Hippocampal formation (tissue), 2 donors: ENCODE results near the gene KCNK4.
"Not testable (repeated sequence)": the region's sequence is repeated elsewhere in the genome, so short reads cannot be mapped to it uniquely, and the experiment has no call there.

ENCODE experiments used
- DNase-seq, 2 donors: peaks; one replicate each; lab custom pipeline; 2025; lab: John Stamatoyannopoulos, UW

KCNK4 gene

DNA sequence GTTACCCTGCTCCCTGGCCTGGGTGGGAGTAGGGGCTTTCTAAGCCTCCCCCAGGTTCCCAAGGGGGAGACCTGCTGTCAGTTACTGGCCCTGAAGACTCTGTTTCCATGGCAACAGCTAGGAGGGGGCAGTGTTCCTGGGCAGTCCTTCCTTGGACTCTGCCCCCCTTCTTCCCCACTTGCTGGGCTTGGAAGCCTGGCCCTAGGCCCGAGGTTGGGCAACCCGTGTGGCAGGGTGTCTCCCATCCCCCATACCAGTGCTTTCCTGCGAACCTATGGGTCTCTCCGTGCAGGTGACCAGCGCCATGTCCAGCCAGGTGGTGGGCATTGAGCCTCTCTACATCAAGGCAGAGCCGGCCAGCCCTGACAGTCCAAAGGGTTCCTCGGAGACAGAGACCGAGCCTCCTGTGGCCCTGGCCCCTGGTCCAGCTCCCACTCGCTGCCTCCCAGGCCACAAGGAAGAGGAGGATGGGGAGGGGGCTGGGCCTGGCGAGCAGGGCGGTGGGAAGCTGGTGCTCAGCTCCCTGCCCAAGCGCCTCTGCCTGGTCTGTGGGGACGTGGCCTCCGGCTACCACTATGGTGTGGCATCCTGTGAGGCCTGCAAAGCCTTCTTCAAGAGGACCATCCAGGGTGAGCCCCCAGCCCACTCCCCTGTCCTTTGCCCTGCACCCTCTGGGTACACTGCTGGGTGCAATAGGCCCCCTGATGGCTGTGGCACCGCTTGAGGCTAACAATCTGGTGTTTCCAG is 15.9 kb downstream of the KCNK4 start:
- DNase-seq, result peak in 1 of 2 donors; percentile 21

DNA sequence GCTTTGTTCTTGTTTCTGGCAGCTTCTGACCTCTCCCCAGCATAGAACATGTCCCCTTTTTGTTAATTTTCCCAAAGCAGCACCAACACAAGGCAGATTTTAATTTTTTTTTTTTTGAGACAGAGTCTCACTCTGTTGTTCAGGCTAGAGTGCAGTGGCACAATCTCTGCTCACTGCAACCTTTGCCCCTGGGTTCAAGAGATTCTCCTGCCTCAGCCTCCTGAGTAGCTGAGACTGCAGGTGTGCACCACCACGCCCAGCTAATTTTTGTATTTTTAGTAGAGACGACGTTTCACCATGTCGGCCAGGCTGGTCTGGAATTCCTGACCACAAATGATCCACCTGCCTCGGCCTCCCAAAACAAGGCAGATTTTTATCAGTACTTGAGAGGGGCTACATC is 16.7 kb downstream of the KCNK4 start:
- DNase-seq, result not testable (repeated sequence)

DNA sequence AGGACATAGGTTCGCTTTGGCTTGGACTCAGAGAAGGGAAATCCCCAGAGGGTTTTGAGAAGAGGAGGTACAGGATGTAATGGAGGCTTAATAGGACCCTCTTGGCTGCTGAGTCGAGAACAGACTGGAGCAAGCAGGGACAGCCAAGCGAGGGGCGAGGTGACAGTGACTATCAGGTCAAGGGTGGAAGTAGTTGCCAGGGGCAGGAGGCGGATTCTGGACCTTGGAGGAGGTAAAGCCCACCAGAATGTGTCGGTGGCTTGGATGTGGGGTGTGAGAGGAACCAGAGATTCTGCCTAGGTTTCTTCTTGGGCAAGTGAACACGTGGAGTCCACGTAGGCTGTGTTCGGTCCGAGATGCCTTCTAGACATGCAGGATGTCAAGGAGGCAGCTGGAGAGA is 21.8 kb downstream of the KCNK4 start:
- no peak for DNase-seq

DNA sequence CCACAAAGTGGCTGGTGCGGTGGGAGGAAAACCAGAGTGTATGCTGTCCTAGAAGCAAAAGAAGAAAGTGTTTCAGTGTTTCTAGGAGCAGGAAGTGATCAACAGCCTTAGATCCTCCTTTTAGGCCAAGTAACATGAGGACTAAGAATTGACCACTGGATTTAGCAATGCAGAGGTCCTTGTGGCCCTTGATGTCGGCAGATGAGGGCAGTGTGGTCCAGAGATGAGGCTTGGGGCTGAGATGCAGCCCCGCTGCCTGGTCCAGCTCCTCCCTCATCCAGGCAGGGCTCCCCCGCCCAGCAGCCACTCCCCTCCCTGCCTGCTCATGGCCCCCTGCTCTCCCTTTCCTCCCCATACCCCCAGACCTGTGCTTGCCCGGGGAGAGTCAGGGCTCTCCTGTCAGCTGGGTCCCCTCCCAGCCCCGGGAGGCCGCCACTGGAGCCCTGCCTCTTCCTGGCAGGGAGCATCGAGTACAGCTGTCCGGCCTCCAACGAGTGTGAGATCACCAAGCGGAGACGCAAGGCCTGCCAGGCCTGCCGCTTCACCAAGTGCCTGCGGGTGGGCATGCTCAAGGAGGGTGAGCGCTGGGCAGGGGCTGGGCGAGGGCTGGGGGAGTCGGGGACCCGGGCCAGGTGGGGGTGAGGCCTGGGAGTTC is 22.5 kb downstream of the KCNK4 start:
- no peak for DNase-seq

DNA sequence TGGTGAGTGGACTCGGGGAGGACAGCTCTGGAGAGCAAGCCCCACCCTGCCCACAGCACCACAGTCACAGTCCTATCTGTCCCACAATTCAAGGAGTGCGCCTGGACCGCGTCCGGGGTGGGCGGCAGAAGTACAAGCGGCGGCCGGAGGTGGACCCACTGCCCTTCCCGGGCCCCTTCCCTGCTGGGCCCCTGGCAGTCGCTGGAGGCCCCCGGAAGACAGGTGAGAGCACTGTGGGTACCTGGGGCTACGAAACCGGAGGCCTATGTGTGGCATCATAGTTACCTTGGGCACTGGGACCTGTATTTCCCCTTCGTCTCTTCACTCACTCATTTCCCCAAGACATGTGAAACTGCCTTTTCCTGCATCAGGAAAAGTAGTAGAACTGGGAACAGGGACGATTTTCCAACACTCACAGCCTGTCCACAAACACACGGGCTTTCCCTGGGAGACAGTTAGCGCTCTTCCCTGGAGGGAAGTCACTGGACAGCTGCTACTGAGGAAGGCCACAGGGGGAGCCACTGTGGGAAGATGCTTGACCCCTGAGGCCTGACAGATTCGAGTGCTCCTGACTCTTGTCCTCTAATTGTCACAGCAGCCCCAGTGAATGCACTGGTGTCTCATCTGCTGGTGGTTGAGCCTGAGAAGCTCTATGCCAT is 23.2 kb downstream of the KCNK4 start:
- DNase-seq, result no peak

DNA sequence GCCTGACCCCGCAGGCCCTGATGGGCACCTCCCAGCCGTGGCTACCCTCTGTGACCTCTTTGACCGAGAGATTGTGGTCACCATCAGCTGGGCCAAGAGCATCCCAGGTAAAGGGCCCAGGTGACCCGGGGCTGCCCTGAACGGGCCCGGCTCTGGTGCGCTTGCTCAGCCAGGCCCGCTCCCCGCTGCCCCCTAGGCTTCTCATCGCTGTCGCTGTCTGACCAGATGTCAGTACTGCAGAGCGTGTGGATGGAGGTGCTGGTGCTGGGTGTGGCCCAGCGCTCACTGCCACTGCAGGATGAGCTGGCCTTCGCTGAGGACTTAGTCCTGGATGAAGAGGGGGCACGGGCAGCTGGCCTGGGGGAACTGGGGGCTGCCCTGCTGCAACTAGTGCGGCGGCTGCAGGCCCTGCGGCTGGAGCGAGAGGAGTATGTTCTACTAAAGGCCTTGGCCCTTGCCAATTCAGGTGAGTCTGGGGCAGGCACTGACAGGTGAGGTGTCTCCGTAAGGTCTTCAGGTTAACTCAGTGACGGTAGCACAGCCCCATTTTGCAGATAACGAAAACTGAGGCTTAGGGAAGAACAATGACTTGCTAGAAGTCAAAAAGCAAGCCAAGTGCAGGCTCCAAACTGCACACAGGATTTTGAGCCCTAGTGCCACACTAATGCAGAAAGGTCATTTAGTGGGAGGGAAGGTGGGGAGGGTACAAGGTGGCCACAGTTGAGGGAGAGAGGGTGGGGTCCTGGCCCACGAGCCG is 23.9 kb downstream of the KCNK4 start:
- DNase-seq, result no peak

DNA sequence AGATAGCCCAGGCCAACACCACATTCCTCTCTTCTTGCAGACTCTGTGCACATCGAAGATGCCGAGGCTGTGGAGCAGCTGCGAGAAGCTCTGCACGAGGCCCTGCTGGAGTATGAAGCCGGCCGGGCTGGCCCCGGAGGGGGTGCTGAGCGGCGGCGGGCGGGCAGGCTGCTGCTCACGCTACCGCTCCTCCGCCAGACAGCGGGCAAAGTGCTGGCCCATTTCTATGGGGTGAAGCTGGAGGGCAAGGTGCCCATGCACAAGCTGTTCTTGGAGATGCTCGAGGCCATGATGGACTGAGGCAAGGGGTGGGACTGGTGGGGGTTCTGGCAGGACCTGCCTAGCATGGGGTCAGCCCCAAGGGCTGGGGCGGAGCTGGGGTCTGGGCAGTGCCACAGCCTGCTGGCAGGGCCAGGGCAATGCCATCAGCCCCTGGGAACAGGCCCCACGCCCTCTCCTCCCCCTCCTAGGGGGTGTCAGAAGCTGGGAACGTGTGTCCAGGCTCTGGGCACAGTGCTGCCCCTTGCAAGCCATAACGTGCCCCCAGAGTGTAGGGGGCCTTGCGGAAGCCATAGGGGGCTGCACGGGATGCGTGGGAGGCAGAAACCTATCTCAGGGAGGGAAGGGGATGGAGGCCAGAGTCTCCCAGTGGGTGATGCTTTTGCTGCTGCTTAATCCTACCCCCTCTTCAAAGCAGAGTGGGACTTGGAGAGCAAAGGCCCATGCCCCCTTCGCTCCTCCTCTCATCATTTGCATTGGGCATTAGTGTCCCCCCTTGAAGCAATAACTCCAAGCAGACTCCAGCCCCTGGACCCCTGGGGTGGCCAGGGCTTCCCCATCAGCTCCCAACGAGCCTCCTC is 24.8 kb downstream of the KCNK4 start:
- not testable (repeated sequence) for DNase-seq

DNA sequence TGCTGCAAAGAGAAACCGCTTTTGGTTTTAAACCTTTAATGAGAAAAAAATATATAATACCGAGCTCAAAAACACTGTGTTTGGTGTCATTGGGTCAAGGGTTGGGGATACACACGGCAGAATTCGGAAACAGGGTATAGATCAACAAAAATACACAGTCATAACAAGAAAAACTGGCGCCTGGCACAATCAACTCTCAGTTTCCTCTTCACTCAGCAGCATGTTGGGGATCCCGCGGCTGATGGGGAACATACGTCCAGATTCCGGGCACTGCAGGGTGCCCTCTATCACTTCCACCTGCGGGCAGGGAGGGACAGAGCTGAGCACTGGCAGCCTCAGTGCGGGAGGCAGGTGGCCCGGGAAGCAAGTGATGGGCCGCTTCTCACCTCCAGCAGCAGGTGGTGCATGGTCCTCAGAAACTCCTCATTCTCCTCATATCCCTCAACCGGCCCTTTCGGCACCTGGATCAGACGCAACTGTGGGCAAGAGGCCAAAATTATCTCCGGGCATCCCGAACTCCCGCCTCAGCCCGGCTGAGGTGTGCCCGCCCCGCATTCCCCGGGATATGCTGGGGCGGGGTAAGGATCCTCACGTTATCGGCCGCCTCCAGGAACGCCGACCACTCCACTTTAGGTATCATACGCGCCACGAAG is 25.7 kb downstream of the KCNK4 start:
- DNase-seq, result no peak

DNA sequence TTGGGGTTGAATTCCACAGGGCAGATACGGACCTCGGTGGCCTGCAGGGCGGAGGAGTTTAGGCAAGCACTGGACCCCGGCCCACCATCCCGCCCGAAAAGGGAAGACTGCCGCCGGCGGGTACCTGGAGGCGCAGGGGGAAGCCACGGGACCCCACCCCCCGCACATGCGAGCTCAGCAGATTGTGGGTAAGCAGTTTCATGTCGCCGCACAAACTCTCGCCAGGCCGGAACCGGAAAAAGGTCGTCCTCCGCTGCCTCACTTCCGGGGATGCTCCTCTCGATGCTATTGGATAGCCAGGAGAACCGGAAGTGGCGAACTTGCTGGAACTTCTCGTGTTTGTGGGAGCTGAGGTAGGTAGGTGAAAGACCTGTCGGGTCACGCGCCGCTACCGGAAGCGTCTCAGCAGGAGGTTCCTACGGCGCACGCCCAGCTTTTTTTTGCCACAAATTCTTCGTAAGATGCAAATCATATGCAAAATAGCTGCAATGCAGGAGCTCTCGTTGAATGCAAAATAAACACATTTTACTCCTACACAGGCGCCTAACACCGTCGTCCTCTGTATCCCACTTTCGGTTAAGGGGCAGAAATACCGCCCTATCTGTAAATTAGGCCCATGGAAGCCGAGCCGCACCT is 26.3 kb downstream of the KCNK4 start, which contains the start of gene TRMT112:
TSS of gene TRMT112 (minus strand) at position 235 of the 636 bp plus-strand sequence. CDS start at position 202, 33 bp downstream.
- peak; percentile 91 to 95 for DNase-seq

DNA sequence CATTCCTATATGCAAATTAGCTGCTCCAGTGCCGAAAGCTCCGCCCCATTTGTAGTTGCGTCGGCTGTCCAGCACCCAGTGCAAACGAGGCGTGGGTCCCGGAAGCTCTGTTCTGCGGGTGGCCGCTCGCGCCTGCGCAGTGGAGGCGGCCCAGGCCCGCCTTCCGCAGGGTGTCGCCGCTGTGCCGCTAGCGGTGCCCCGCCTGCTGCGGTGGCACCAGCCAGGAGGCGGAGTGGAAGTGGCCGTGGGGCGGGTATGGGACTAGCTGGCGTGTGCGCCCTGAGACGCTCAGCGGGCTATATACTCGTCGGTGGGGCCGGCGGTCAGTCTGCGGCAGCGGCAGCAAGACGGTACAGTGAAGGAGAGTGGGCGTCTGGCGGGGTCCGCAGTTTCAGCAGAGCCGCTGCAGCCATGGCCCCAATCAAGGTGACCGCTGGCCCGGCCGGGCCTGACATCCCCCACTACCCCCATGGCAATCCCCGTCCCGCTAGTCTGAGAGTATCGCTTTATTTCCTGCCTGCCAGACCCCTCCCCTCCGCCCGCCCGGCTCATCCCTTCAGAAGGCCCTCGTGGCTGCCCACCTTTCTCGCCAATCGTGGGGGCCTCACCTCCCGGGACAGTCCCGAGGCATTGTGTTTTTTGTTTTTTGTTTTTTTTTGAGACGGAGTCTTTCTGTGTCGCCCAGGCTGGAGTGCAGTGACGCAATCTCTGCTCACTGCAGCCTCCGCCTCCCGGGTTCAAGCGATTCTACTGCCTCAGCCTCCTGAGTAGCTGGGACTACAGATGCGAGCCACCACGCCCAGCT is 27.1 kb downstream of the KCNK4 start, which contains the start of gene PRDX5:
TSS of gene PRDX5 (plus strand) at position 161 of the 805 bp plus-strand sequence. CDS start at position 256, 95 bp downstream.
- peak; percentile 98 for DNase-seq

DNA sequence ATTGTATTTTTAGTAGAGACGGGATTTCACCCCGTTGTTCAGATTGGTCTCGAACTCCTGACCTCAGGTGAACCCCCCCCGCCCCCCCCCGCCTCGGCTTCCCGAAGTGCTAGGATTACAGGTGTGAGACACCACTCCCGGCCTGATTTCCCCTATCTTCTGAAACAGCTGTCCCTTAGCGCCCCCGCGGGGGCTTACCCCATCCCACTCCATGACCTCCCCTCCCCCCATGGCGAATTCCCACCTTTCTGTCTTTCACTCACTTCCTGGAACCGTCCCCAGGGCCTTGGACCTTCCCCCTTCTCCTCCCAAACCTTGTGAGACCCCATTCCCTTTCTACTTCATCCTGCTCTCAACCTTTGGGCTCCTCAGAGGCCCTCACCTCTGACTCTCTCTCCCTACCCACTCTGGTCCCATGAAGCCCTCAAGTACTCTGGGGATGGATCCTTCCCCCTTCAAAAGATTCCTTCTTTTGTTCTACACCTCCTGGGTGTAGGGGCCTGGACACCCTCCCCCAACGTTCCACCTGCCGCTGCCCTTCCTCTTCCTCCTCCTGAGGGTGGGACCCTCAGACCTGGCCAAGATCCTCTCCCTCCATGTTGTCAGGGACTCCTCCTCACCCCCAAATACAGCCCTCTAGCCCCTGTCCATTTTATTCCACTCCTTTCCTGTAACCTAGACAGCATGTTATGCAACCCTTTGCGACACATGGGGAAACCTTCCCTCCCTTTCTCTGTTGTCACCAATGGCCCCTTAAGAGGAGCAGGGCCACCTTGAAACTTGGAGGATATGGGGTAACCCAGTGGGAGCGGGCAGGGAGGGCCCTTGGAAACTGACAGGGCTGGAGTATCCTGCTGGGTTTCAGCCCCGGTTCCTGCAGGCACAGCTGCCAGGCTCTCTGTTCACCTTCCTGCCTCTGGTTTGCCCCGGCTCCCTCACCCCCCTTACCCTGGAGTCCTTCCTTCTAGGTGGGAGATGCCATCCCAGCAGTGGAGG is 28.0 kb downstream of the KCNK4 start:
- DNase-seq, result no peak

DNA sequence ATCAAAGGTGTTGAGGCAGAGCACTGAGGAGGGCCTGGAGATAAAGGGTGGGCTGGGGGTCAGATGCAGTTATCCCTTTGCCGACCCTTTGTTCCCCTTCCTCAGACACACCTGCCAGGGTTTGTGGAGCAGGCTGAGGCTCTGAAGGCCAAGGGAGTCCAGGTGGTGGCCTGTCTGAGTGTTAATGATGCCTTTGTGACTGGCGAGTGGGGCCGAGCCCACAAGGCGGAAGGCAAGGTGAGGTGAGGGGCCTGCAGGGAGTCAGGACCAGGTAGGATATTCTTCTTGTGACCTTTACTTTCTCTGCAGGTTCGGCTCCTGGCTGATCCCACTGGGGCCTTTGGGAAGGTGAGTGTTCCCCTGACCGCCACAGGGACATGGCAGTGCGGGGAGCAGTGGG is 29.5 kb downstream of the KCNK4 start:
- DNase-seq, result no peak

DNA sequence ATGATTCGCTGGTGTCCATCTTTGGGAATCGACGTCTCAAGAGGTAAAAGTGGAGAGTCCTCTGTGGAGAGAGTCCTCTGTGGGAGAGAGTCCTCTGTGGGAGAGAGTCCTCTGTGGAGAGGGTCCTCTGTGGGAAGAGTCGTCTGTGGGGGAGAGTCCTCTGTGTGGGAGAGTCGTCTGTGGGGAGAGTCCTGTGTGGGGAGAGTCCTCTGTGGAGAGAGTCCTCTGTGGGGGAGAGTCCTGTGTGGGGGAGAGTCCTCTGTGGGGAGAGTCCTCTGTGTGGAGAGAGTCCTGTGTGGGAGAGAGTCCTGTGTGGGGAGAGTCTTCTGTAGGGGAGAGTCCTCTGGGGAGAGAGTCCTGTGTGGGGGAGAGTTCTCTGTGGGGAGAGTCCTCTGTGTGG is 29.9 kb downstream of the KCNK4 start:
- no peak for DNase-seq

DNA sequence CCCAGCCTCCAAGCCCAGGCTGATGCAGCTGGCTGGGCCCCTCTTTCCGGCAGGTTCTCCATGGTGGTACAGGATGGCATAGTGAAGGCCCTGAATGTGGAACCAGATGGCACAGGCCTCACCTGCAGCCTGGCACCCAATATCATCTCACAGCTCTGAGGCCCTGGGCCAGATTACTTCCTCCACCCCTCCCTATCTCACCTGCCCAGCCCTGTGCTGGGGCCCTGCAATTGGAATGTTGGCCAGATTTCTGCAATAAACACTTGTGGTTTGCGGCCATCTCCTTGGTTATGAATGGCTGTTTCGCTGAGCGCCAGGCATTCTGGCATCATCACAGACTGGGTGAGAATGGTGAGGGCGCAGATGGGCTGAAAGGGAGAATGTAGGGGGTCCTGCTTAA is 30.4 kb downstream of the KCNK4 start:
- DNase-seq, result no peak

DNA sequence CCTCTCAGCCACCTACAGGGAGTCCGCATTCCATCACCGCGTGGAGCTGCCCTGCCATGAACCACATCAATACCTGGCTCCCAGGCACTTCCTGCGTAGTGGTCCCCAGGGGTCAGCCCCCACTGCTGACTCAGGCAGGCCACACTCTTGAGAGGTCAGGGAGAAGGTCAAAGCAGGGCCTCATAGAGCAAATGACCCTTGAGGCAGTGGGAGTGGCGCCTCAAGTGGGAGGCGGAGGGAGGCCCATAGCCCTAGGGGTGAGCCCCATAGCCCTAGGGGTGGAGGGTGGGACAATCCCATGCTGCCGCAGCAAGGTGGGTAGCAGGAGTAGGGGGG is 31.8 kb downstream of the KCNK4 start:
- no peak for DNase-seq

DNA sequence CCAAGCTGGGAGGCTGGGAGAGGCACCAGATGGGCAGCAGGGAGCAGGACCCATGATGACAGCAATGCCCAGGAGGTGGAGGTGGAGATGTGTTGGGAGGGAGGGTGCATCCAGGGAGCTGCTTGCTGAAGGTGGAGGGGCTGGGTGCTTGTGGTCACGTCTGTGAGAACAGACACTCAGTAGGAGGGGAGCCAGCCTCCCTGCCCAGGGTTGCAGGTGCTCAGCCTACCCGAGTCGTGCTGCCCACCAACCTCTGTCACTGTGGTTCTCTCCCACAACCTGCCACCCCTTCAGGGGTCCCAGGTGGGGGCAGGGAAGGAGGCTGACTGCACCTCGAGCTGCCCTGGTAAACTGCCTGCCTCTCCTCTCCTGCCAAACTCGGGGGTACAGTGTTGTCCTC is 32.3 kb downstream of the KCNK4 start:
- no peak for DNase-seq

DNA sequence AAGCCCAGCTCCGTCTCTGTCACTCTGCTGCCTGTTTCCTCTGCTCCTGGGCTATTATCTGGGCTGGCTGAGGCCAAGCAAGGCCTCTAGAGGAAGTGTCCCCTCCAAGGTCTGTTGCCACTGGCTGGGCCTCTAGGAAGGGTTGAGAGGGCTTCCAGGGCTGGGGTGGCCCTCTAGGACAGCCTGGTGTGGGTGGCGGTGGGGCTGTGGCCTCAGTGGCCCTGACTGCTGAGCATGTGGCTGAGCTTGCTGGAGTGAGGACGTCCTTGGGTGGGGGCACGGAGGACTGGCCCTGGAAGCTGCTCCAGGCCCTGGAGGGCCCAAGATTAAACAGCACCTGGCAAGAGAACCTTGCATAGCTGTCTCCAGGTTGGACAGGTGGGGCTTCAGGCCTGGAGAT is 32.9 kb downstream of the KCNK4 start:
- DNase-seq, result not testable (repeated sequence)
